ENCODE data around the gene ARSG.
A peak's percentile ranks its signal among the peaks of the same experiment; 100 is the strongest.

Gene ARSG

DNA sequence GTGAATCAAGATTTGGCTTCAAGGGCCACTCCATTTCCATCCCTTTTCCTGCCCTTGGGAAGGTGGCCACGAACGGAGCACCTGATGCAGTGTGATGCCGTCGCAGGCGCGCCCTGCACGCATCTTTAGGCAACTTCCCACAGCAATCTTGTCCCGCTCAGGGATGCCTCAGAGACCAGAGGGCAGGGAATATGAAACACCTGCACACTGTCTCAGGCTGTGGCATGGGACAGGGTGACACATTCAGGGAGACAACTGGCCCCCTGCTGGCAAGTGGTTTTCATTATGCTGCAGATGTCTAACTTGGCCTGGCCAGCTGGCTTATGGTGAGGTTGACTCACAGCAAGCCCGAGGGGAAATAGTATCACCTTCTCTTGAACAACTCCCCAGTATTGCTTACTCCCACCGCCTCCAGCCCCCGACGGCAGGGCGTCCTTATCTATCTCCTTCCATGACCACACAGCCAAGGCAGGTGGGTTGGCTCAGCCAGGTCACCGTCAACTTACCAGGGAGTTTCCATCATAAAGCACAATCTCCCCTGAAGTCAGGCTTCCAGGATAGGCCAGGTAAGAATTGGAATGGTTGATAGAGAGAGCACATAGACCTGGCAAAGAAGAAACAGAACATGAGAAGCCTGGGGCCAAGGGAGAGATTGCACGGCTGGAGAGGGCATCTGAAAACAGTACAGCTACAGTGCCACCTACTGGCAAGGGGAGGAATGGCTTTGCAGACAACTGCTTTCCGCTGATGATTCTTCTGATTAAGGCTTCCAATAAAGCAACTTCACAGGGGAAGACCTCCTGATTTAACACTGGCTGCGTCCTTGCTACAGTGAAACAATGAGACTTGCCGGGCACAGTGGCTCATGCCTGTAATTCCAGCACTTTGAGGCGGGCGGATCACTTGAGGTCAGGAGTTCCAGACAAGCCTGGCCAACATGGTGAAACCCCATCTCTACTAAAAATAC is 144.9 kb downstream of the ARSG start:
- H3K36me3 ChIP-seq (ENCODE audit: control insufficient read depth in 1 of 2, insufficient read depth in 2 of 2, low read length in 2 of 2): peaks cover 40 to 56% of the 10 kb centered on the region in 2 donors
- H3K27me3 ChIP-seq (ENCODE audit: low read depth, low read length): no peaks in the 10 kb centered on the region
- no peak overlapping the region for H3K27ac ChIP-seq (ENCODE audit: low read length)
- H3K9me3 ChIP-seq (ENCODE audit: control insufficient read depth in 1 of 2, low read length in 2 of 2): no peaks in the 10 kb centered on the region
- H3K4me1 ChIP-seq (ENCODE audit: control insufficient read depth in 1 of 2, insufficient read depth in 2 of 2, low read length in 2 of 2): peaks cover 0 to 4% of the 10 kb centered on the region in 2 donors
- H3K4me3 ChIP-seq (ENCODE audit: low read depth in 1 of 2, low read length in 2 of 2): no peak overlapping the region

- Histone ChIP-seq H3K27ac (ENCODE audit: low read length) (peak overlapping the region; percentile 54), H3K4me1 (ENCODE audit: control insufficient read depth in 1 of 2, insufficient read depth in 2 of 2, low read length in 2 of 2) (peaks cover 4% of the 10 kb centered on the region in 2 donors), H3K36me3 (ENCODE audit: control insufficient read depth in 1 of 2, insufficient read depth in 2 of 2, low read length in 2 of 2) (peaks cover 25 to 39% of the 10 kb centered on the region in 2 donors), H3K27me3 (ENCODE audit: low read depth, low read length) (no peaks in the 10 kb centered on the region), H3K4me3 (ENCODE audit: low read depth in 1 of 2, low read length in 2 of 2) (peak overlapping the region in 1 of 2 donors; percentile 34), H3K9me3 (ENCODE audit: control insufficient read depth in 1 of 2, low read length in 2 of 2) (no peaks in the 10 kb centered on the region)
Observed at GRCh38 chr17:68437979-68438822, 146.9 kb downstream of the ARSG start.

DNA sequence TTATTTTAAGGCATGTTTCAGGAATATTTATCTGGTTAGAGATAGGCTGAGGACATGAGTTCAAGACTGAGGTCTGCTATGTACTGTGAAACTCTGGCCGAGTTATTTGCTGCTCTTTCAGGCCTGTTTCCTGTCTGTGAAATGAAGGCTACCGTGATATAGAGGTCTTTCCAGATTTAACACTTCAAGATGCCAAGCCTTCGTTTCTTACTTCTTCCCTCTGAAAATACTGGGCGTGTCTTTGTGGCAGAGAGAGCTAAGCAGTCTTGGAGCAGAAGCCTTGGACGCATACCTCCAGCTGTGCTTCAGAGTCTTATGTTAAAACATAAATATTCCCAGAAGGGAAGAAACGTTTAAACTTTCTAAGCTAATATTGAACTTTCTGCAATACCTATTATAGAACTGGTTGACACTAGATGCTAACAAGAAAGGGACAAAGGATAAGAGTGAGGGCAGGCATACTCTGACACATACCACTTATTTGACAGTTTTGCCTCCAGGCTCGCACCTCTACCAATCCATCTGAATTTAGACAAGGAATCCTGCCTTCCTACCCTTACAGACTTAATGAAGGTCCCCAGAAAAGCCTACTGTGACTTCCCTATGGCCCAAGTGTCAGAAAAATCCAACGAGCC is 148.5 kb downstream of the ARSG start:
- no peaks in the 10 kb centered on the region for H3K9me3 ChIP-seq (ENCODE audit: control insufficient read depth in 1 of 2, low read length in 2 of 2)
- H3K4me1 ChIP-seq (ENCODE audit: control insufficient read depth in 1 of 2, insufficient read depth in 2 of 2, low read length in 2 of 2): peaks cover 4% of the 10 kb centered on the region in 2 donors
- H3K36me3 ChIP-seq (ENCODE audit: control insufficient read depth in 1 of 2, insufficient read depth in 2 of 2, low read length in 2 of 2): peaks cover 14 to 28% of the 10 kb centered on the region in 2 donors
- H3K27ac ChIP-seq (ENCODE audit: low read length): no peak overlapping the region
- no peak overlapping the region for H3K4me3 ChIP-seq (ENCODE audit: low read depth in 1 of 2, low read length in 2 of 2)
- H3K27me3 ChIP-seq (ENCODE audit: low read depth, low read length): no peaks in the 10 kb centered on the region

DNA sequence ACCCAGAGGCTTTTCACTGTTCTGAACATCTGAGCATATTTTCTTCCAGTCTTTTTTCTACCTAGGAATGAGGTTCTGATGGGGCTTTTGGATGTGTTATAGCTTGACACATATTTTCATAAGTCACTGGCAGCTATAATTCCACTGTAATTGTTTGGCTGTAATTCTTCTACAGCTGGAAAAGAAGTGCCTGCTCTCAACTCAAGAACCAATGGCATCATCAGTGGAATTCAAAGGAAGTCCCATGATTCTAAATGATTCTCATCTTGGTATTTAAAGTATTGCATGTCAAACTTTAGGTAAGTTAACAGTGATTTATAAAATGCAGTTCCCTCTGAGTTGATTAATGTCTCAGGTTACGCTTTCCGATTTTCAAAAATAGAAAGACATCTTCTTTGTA is 149.2 kb downstream of the ARSG start:
- H3K4me3 ChIP-seq (ENCODE audit: low read depth in 1 of 2, low read length in 2 of 2): no peak overlapping the region
- no peak overlapping the region for H3K27ac ChIP-seq (ENCODE audit: low read length)
- peaks cover 11 to 25% of the 10 kb centered on the region in 2 donors for H3K36me3 ChIP-seq (ENCODE audit: control insufficient read depth in 1 of 2, insufficient read depth in 2 of 2, low read length in 2 of 2)
- peaks cover 4% of the 10 kb centered on the region in 2 donors for H3K4me1 ChIP-seq (ENCODE audit: control insufficient read depth in 1 of 2, insufficient read depth in 2 of 2, low read length in 2 of 2)
- no peaks in the 10 kb centered on the region for H3K9me3 ChIP-seq (ENCODE audit: control insufficient read depth in 1 of 2, low read length in 2 of 2)
- no peaks in the 10 kb centered on the region for H3K27me3 ChIP-seq (ENCODE audit: low read depth, low read length)

GRCh38 chr17:68441070-68441770 is 149.9 kb downstream of the ARSG start:
- Histone ChIP-seq H3K4me3 (ENCODE audit: low read depth in 1 of 2, low read length in 2 of 2) (no peak overlapping the region), H3K36me3 (ENCODE audit: control insufficient read depth in 1 of 2, insufficient read depth in 2 of 2, low read length in 2 of 2) (peaks cover 8 to 25% of the 10 kb centered on the region in 2 donors), H3K27ac (ENCODE audit: low read length) (no peak overlapping the region), H3K4me1 (ENCODE audit: control insufficient read depth in 1 of 2, insufficient read depth in 2 of 2, low read length in 2 of 2) (peaks cover 3 to 4% of the 10 kb centered on the region in 2 donors), H3K9me3 (ENCODE audit: control insufficient read depth in 1 of 2, low read length in 2 of 2) (no peaks in the 10 kb centered on the region), H3K27me3 (ENCODE audit: low read depth, low read length) (no peaks in the 10 kb centered on the region)

DNA sequence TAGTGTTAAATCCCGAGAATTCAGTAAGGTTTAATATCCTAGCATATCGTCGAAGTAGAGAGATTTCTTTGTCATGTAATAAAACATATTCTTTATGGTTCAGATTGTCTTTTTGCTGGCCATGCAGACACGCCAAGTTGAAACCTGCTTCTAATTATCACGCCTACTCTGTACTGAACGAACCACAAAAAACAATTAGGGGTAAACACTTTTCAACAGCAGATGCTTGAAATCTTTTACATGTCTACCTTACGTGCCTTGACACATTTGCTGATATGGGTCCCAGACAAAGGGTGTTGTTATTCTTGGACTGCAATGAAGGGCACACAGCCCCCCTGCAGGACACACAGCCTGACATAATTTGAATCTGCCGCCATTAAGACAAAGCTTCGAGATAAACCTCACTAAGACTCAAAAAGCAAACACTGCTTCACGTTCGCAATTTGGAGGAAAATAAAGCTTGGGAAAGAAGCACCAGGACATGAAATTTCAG is 152.7 kb downstream of the ARSG start:
- H3K36me3 ChIP-seq (ENCODE audit: control insufficient read depth in 1 of 2, insufficient read depth in 2 of 2, low read length in 2 of 2): peaks cover 14 to 28% of the 10 kb centered on the region in 2 donors
- H3K27ac ChIP-seq (ENCODE audit: low read length): no peak overlapping the region
- no peaks in the 10 kb centered on the region for H3K9me3 ChIP-seq (ENCODE audit: control insufficient read depth in 1 of 2, low read length in 2 of 2)
- peaks cover 0 to 4% of the 10 kb centered on the region in 2 donors for H3K4me1 ChIP-seq (ENCODE audit: control insufficient read depth in 1 of 2, insufficient read depth in 2 of 2, low read length in 2 of 2)
- H3K4me3 ChIP-seq (ENCODE audit: low read depth in 1 of 2, low read length in 2 of 2): no peak overlapping the region
- H3K27me3 ChIP-seq (ENCODE audit: low read depth, low read length): no peaks in the 10 kb centered on the region

- peaks cover 0 to 4% of the 10 kb centered on the region in 2 donors for H3K4me1 ChIP-seq (ENCODE audit: control insufficient read depth in 1 of 2, insufficient read depth in 2 of 2, low read length in 2 of 2)
- H3K4me3 ChIP-seq (ENCODE audit: low read depth in 1 of 2, low read length in 2 of 2): no peak overlapping the region
- H3K27me3 ChIP-seq (ENCODE audit: low read depth, low read length): no peaks in the 10 kb centered on the region
- H3K27ac ChIP-seq (ENCODE audit: low read length): no peak overlapping the region
- H3K36me3 ChIP-seq (ENCODE audit: control insufficient read depth in 1 of 2, insufficient read depth in 2 of 2, low read length in 2 of 2): peaks cover 21 to 44% of the 10 kb centered on the region in 2 donors
- H3K9me3 ChIP-seq (ENCODE audit: control insufficient read depth in 1 of 2, low read length in 2 of 2): no peaks in the 10 kb centered on the region
Observed at GRCh38 chr17:68445671-68446070, 154.4 kb downstream of the ARSG start.

- Histone ChIP-seq H3K27ac (ENCODE audit: low read length) (no peak overlapping the region), H3K4me3 (ENCODE audit: low read depth in 1 of 2, low read length in 2 of 2) (no peak overlapping the region), H3K36me3 (ENCODE audit: control insufficient read depth in 1 of 2, insufficient read depth in 2 of 2, low read length in 2 of 2) (peaks cover 20 to 44% of the 10 kb centered on the region in 2 donors), H3K4me1 (ENCODE audit: control insufficient read depth in 1 of 2, insufficient read depth in 2 of 2, low read length in 2 of 2) (peaks cover 0 to 4% of the 10 kb centered on the region in 2 donors), H3K27me3 (ENCODE audit: low read depth, low read length) (no peaks in the 10 kb centered on the region), H3K9me3 (ENCODE audit: control insufficient read depth in 1 of 2, low read length in 2 of 2) (no peaks in the 10 kb centered on the region)
Observed at GRCh38 chr17:68446626-68447041, 155.3 kb downstream of the ARSG start.

DNA sequence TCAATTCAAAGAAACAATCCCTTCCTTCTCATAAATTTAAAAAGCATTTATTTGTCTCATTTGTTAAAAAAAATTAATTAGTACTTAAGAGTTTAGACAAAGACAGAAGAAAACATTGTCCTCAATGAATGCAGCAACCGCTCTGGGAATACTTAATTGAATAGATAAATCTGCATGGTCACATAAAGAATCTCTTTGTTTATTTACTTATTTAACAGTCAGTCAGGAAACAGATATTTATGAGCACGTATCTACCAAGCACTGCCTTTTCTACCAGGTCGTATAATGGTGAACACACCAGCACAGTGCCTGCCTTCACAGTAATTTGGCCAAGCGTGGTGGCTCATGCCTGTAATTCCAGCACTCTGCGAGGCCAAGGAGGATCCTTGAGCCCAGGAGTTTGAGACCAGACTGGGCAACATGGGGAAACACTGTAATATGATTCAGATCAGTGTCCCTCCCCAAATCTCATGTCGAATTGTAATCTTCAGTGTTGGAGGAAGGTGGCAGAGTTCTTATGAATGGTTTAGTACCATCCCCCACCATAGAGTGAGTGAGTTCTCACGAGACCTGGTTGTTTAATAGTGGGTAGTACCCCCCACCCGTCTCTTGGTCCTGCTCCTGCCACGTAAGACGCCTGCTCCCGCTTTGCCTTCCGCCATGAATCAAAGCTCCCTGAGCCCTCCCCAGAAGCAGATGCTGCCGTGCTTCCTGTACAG is 157.9 kb downstream of the ARSG start:
- H3K9me3 ChIP-seq (ENCODE audit: control insufficient read depth in 1 of 2, low read length in 2 of 2): no peaks in the 10 kb centered on the region
- no peaks in the 10 kb centered on the region for H3K4me1 ChIP-seq (ENCODE audit: control insufficient read depth in 1 of 2, insufficient read depth in 2 of 2, low read length in 2 of 2)
- H3K4me3 ChIP-seq (ENCODE audit: low read depth in 1 of 2, low read length in 2 of 2): no peak overlapping the region
- H3K36me3 ChIP-seq (ENCODE audit: control insufficient read depth in 1 of 2, insufficient read depth in 2 of 2, low read length in 2 of 2): peaks cover 22 to 48% of the 10 kb centered on the region in 2 donors
- no peaks in the 10 kb centered on the region for H3K27me3 ChIP-seq (ENCODE audit: low read depth, low read length)
- no peak overlapping the region for H3K27ac ChIP-seq (ENCODE audit: low read length)

DNA sequence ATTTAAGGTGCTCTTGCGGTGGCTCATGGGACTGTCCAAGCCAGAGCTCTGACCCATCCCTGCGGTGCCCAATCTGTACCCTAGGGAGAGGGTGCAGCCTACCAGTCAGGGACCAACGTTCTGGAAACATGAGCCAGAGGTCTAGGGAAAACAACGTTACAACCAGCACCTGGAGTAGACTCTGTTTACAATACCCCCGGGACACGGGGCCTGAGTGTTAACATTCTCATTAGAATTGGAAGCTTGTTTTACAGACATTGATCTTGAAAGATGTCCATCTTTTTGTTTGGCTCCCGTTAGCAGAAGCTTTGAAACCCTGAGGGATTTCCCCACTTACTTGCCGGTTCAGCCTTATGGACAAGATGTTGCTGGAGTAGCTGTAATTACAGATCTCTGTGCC is 159.1 kb downstream of the ARSG start:
- no peaks in the 10 kb centered on the region for H3K27me3 ChIP-seq (ENCODE audit: low read depth, low read length)
- H3K27ac ChIP-seq (ENCODE audit: low read length): no peak overlapping the region
- H3K4me1 ChIP-seq (ENCODE audit: control insufficient read depth in 1 of 2, insufficient read depth in 2 of 2, low read length in 2 of 2): peaks cover 0 to 2% of the 10 kb centered on the region in 2 donors
- H3K36me3 ChIP-seq (ENCODE audit: control insufficient read depth in 1 of 2, insufficient read depth in 2 of 2, low read length in 2 of 2): peaks cover 22 to 46% of the 10 kb centered on the region in 2 donors
- no peak overlapping the region for H3K4me3 ChIP-seq (ENCODE audit: low read depth in 1 of 2, low read length in 2 of 2)
- no peaks in the 10 kb centered on the region for H3K9me3 ChIP-seq (ENCODE audit: control insufficient read depth in 1 of 2, low read length in 2 of 2)
